ENCODE data around the gene CCSER2.

Gene CCSER2

GRCh38 chr10:84543948-84544347 is 215.6 kb downstream of the CCSER2 start:
- no peak for DNase-seq (ENCODE audit: low read depth in 3 of 3, low spot score in 1 of 3)

DNA sequence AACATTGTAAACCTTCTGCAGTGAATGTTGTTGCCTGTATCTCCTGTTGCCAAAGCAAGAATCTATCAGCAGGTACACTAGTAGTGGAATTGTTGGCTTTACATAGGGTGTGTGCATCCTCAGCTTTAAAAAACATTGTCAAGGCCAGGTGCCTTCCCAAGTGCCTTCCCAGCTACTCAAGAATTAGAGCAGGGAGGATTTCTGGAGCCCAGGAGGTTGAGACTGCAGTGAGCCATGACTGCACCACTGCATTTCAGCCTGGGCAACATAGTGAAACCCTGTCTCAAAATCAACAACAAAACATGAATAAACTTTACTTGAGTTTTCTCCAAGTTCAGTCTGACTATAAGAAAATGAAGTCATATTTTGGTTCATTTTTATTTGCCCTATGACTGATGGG is 217.3 kb downstream of the CCSER2 start:
- DNase-seq (ENCODE audit: low read depth in 3 of 3, low spot score in 1 of 3): no peak

GRCh38 chr10:84546609-84547008 is 218.2 kb downstream of the CCSER2 start:
- DNase-seq (ENCODE audit: low read depth in 3 of 3, low spot score in 1 of 3): no peak

DNA sequence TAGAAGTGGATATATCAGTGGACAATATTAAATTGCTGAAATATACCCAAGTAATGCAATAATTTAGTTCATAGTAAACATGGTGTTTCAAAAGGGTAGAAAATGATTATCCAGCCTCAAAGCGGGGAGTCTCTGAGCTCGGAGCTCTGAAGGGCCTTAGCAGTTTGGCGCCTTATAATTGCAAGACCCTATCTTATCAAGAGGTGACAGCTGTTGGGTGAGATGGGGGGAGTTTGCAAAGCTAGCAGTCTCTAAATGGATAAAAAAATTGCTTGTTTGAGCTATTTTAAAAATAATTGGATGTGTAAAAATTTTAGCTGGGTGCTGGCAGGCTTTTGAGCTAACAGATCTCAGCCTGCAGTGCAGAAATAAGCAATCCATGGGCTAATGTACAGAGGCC is 219.2 kb downstream of the CCSER2 start:
- no peak for DNase-seq (ENCODE audit: low read depth in 3 of 3, low spot score in 1 of 3)

GRCh38 chr10:84548869-84549268 is 220.5 kb downstream of the CCSER2 start:
- DNase-seq (ENCODE audit: low read depth in 3 of 3, low spot score in 1 of 3): no peak

DNA sequence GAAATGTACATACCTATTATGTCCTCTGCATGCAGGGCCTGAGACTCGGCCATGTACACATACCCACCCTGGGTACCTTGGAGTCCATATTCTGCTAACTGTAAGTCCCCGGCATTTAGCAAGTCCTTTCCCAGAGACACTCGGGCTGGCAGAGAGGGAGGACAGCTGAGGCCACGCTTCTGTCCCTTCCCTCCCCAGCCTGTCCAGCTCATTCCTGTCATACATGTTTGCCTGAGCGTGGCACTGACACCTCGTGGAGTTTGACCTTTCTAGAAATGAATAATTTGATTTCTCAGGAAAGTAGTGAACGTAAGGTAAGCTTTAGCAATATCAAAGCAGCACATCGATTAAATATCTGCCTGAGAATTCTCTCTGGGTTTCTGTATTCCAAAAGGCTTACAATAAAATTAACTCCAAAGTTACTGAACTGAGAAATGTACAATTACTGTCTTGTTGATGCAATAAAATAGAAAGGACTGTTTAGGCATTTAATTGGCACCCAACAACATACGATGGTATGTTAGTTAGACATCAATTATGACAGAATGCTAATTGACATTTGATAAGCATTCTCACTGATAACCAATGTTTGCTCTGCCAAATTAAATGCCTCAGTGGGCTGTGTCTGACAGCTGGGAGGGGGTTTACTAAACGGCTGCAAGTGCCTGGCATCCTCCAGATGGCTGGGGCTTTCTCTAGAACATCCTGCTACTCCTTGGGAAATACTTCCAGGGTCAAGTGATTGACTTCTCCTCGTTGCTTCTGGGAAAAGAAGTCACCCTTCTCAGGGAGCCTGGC is 221.2 kb downstream of the CCSER2 start:
- no peak for DNase-seq (ENCODE audit: low read depth in 3 of 3, low spot score in 1 of 3)

DNA sequence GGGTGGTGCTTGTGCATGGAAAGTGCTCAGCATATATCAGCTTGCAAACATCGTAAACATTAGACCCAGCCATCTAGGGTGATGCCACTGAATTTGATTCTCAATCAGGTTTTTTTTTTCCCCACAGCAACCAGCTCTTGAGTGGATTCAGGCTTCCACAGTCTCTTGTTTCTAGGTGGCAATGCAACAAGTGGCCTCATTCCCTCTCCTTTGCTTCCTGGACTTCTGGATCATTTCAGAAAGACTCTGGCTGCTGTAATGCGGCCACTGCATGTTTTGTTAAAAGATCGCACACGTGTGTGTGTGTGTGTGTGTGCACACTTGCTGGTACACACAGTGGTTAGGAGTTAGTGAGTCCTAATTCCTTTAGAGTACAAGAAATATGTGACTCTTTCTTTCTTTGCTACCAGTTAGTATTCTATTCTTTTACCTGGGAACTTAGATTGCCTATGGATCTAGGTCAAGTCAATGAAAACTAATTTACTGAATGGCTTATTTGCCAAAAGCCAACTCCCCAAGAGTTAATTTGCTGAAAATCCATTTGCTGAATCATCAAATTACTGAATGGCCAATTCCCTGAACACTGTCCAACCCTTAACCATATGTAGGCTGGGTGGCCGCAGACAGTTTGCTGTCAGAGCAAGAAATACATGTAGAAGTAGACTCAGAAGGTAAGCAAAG is 222.5 kb downstream of the CCSER2 start:
- no peak for DNase-seq (ENCODE audit: low read depth in 3 of 3, low spot score in 1 of 3)

DNA sequence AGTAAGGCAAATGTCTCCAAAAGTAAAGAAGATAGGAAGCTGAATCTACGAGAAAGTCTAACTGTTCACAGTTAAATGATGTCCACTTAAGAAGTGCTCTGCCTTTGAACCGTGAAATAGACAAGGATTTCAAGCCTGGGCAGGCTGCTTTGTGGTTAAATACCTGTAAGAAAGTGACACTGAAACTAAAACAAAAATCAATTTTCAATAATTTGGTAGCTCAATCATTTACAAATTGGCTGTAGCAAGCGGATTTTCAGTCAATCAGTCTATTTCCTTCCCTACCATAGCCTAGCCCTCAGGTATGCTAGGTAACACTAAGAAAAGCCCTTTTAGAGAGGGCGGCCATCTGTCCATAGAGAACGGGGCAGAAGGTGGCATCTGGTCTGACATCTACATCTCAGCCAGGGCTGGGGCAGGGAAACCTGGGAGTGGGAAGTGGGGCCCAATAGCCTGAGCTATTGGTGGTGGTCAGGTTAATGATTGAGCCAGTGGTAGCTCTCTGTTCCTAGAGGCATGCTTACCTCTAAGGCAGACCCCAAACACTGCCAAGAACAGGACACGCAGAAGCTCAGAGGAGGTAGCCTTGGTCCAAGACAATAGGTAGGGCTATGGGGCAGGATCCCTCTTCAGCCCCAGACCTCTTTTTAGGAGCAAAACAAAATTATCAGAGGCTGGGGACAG is 223.2 kb downstream of the CCSER2 start:
- no peak for DNase-seq (ENCODE audit: low read depth in 3 of 3, low spot score in 1 of 3)

GRCh38 chr10:84552478-84552877 is 224.1 kb downstream of the CCSER2 start:
- no peak for DNase-seq (ENCODE audit: low read depth in 3 of 3, low spot score in 1 of 3)

GRCh38 chr10:84562592-84562991 is 234.2 kb downstream of the CCSER2 start:
- no peak for DNase-seq (ENCODE audit: low read depth in 3 of 3, low spot score in 1 of 3)

DNA sequence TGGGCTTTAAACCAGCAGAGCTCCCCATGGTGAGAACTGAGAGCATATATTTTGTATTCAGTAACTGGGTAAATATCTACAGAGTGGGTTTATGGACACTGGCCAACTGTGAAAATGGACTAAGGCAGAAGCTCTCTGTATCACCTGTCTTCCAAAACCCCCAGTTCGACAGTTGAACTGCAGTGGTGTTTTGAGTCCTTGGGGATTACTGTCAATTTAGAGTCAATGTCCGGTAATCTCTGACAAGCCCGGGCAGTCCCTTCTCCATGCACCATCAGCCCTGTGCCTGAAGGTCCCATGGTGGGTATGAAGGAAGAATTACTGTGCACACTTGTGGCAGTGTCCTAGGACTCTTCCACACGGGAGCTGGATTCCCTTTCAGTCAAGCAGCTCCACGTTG is 235.0 kb downstream of the CCSER2 start:
- no peak for DNase-seq (ENCODE audit: low read depth in 3 of 3, low spot score in 1 of 3)

DNA sequence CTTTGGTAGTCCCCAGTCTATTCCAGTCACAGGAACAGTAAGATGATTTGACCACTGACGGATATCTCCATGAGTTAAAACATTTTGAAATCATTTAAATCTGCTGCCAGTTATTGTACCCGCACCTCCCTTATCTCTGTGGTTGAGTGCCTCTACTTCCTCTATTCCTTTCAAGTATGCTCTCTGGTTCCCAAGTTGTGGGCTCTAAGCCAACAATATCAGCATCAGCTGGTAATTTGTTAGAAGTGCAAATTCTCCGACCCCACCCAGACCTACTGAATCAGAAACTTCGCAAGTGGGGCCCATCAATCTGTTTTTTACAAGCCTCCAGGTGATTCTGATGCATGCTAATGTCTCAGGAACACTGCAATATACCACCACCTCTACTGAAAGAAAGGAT is 235.5 kb downstream of the CCSER2 start:
- no peak for DNase-seq (ENCODE audit: low read depth in 3 of 3, low spot score in 1 of 3)

GRCh38 chr10:84565881-84566582 is 237.6 kb downstream of the CCSER2 start:
- no peak for DNase-seq (ENCODE audit: low read depth in 3 of 3, low spot score in 1 of 3)

DNA sequence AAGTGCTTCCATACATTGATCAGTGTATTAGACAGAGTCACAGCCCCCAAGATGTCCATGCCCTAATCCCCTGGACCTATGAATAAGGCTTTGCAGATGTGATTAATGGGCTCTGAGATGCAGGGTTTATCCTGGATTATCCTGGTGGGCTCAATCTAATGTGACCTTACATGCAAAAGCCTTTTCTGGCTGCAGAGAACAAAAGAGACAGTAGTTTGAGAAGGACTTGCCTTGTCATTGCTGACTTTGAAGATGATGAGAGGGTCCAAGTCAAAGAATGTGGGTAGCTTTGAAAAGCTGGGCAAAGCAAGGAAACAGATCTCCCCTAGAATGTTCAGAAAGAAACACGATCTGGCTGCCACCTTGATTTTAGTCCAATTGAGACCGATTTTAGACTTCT is 238.7 kb downstream of the CCSER2 start:
- no peak for DNase-seq (ENCODE audit: low read depth in 3 of 3, low spot score in 1 of 3)

Measured in stimulated activated CD4-positive, alpha-beta T cell treated with anti-CD3 and anti-CD28 coated beads, TNF-alpha, amount 100 ng/mL, for 1 hour (primary cell).